OCI-LY7 (cell line): ENCODE measurements around the gene DENND1A. TPM values are rescaled to one million over a fixed set of nuclear protein-coding genes. Genes with fewer than 3 reads are reported as not detected.

Source experiments
- BruUV-seq: library from RNA; stranded (reverse); fragments of 400-500 nt; replicated peaks from 2 replicates; lab custom pipeline; 2021; lab: Mats Ljungman, UMichigan
- CTCF ChIA-PET: fragments of 300-600 bp; sonication (Branson Sonifier 250); formaldehyde crosslinking; loops from one replicate; lab custom pipeline; 2022; ENCODE audit warnings: antibody characterized with exemption; ENCODE audit not compliant: unreplicated experiment; lab: Charles Lee
- POLR2A ChIA-PET: fragments of 300-600 bp; sonication (Branson Sonifier 250); formaldehyde crosslinking; loops from one replicate; lab custom pipeline; 2022; ENCODE audit warnings: antibody characterized with exemption; lab: Charles Lee
- DNase-seq: peaks from one replicate; pipeline ENCODE4 v3.0.0-alpha.2; 2015; ENCODE audit warnings: low spot score
- H2AFZ ChIP-seq: fragments of 200-600 bp; sonication (generic), shearing (Covaris generic); 2 replicates; pipeline ENCODE4 v1.6.1; 2014; ENCODE audit warnings: mild to moderate bottlenecking, antibody characterized with exemption, low read length, moderate library complexity
- H3K27ac ChIP-seq: fragments of 200-600 bp; sonication (generic); 2 replicates; pipeline ENCODE4 v1.5.1; 2014; ENCODE audit warnings: mixed run types, low read depth, mild to moderate bottlenecking, moderate library complexity, low read length, inconsistent platforms; ENCODE audit not compliant: poor library complexity, severe bottlenecking
- H3K36me3 ChIP-seq: fragments of 200-600 bp; sonication (generic); 2 replicates; pipeline ENCODE4 v1.6.1; 2014; ENCODE audit warnings: mild to moderate bottlenecking, antibody characterized with exemption, low read length, moderate library complexity, mixed read lengths; ENCODE audit not compliant: insufficient read depth
- H3K4me1 ChIP-seq: fragments of 200-600 bp; sonication (generic); 2 replicates; pipeline ENCODE4 v1.5.1; 2014; ENCODE audit warnings: mild to moderate bottlenecking, low read length; ENCODE audit not compliant: insufficient read depth, poor library complexity, severe bottlenecking
- H3K4me2 ChIP-seq: fragments of 200-600 bp; sonication (generic); 2 replicates; pipeline ENCODE4 v1.6.1; 2014; ENCODE audit warnings: mild to moderate bottlenecking, low read length
- H3K4me3 ChIP-seq: fragments of 200-600 bp; sonication (generic); 2 replicates; pipeline ENCODE4 v1.5.1; 2014; ENCODE audit warnings: mild to moderate bottlenecking, low read depth, low read length; ENCODE audit not compliant: poor library complexity, severe bottlenecking
- H3K79me2 ChIP-seq: fragments of 200-600 bp; sonication (generic); 2 replicates; pipeline ENCODE4 v1.6.1; 2016; ENCODE audit warnings: low read depth, mild to moderate bottlenecking, low read length, moderate library complexity, mixed read lengths; ENCODE audit not compliant: insufficient read depth
- H3K9me2 ChIP-seq: fragments of 200-600 bp; sonication (generic); 2 replicates; pipeline ENCODE4 v1.6.1; 2016; ENCODE audit warnings: mild to moderate bottlenecking, low read length, mixed read lengths; ENCODE audit not compliant: insufficient read depth
- H3K9me3 ChIP-seq: fragments of 200-600 bp; sonication (generic); 2 replicates; pipeline ENCODE4 v1.6.1; 2014; ENCODE audit warnings: mild to moderate bottlenecking, mixed run types, low read length, mixed read lengths
- H4K20me1 ChIP-seq: fragments of 200-600 bp; sonication (generic); 2 replicates; pipeline ENCODE4 v1.6.1; 2014; ENCODE audit warnings: mild to moderate bottlenecking, antibody characterized with exemption, low read length, moderate library complexity, mixed read lengths; ENCODE audit not compliant: insufficient read depth
- EZH2phosphoT487 ChIP-seq: fragments of 200-600 bp; sonication (generic); IDR thresholded peaks from 2 replicates; pipeline ENCODE4 v1.6.1; 2018; ENCODE audit warnings: low read depth, borderline replicate concordance, mild to moderate bottlenecking, mixed run types, antibody characterized with exemption, low read length, moderate library complexity, mixed read lengths
- intact Hi-C: fragments of 100-400 bp; cut with micrococcal nuclease; formaldehyde crosslinking; loops from one replicate; pipeline ENCODE4 v1.10.0; 2022; ENCODE audit not compliant: unreplicated experiment
- total RNA-seq, 2 experiments: library from RNA; depleted of rRNA in 1 of 2; stranded (reverse); fragments of >200 nt in 1 of 2; shearing (Covaris generic) in 1 of 2; gene quantifications; 2 replicates each; pipeline ENCODE4 v1.2.3, GENCODE V29; 2014 to 2022
- TF ChIP-seq, protein P1 (sequence below): fragments of 200-600 bp; sonication (generic); conservative IDR thresholded peaks from 2 replicates; pipeline ENCODE4 v1.5.1; 2014; ENCODE audit warnings: mild to moderate bottlenecking, antibody characterized with exemption, low read length, moderate library complexity, mixed read lengths

DENND1A gene
- total RNA-seq, 2 experiments from 2014 or later = 17.9 to 36.3 TPM

DNA sequence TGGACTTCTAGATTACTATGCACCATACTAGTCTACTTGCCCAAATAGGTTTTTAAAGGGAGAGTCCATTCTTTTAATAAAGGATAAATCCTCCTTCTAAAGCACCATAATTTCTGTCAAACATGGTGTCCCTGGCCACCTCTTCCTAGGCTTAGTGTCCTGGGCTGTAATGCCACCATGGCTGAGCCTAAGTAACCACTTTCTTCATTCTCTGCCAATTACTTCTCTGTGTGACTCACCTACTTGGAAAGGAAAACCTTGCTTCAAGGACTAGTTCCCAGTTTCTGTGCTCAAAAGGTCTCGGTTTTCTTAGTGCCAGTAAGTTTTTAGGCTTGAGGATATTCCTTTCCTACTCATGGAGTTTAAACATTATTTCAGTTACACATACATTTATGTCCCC is 273.4 kb downstream of the DENND1A start:
- H3K9me2 ChIP-seq = no peaks in the 10 kb centered on the region
- H4K20me1 ChIP-seq = no peaks in the 10 kb centered on the region
- no peak overlapping the region for H3K27ac ChIP-seq
- H3K4me2 ChIP-seq = no peak overlapping the region
- H3K4me3 ChIP-seq = no peak overlapping the region
- TF ChIP-seq, protein P1, sequence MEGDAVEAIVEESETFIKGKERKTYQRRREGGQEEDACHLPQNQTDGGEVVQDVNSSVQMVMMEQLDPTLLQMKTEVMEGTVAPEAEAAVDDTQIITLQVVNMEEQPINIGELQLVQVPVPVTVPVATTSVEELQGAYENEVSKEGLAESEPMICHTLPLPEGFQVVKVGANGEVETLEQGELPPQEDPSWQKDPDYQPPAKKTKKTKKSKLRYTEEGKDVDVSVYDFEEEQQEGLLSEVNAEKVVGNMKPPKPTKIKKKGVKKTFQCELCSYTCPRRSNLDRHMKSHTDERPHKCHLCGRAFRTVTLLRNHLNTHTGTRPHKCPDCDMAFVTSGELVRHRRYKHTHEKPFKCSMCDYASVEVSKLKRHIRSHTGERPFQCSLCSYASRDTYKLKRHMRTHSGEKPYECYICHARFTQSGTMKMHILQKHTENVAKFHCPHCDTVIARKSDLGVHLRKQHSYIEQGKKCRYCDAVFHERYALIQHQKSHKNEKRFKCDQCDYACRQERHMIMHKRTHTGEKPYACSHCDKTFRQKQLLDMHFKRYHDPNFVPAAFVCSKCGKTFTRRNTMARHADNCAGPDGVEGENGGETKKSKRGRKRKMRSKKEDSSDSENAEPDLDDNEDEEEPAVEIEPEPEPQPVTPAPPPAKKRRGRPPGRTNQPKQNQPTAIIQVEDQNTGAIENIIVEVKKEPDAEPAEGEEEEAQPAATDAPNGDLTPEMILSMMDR = no peak
- TF ChIP-seq EZH2phosphoT487 = no peak
- ChIA-PET POLR2A (no interaction called here), CTCF (no interaction called here)
- no peaks in the 10 kb centered on the region for H3K79me2 ChIP-seq
- peaks cover 8% of the 10 kb centered on the region; the same call in 1 of the 2 replicates for H3K9me3 ChIP-seq
- no peak for DNase-seq
- H3K4me1 ChIP-seq = peaks cover 27% of the 10 kb centered on the region
- no peak overlapping the region for H2AFZ ChIP-seq
- no TSS peak for BruUV-seq
- H3K36me3 ChIP-seq = peaks cover 9% of the 10 kb centered on the region
- intact Hi-C loops = no loop called here

GRCh38 chr9:123655681-123656423 is 274.1 kb downstream of the DENND1A start:
- Histone ChIP-seq H3K4me2 (no peak overlapping the region), H3K9me2 (no peaks in the 10 kb centered on the region), H3K9me3 (peaks cover under 1% of the 10 kb centered on the region; the same call in 1 of the 2 replicates), H4K20me1 (no peaks in the 10 kb centered on the region), H3K4me1 (peaks cover 26% of the 10 kb centered on the region), H3K79me2 (no peaks in the 10 kb centered on the region), H3K36me3 (peaks cover 6% of the 10 kb centered on the region), H2AFZ (no peak overlapping the region), H3K27ac (no peak overlapping the region), H3K4me3 (no peak overlapping the region)
- intact Hi-C loops = no loop called here
- TF ChIP-seq, protein P1 = no peak
- no peak for TF ChIP-seq EZH2phosphoT487
- DNase-seq = no peak
- no TSS peak for BruUV-seq
- CTCF ChIA-PET = no interaction called here
- POLR2A ChIA-PET = interaction anchor here (0.6 kb wide), 1 partner anchor 448 kb away, joined by 3 read pairs; no protein-coding TSS in a partner anchor

DNA sequence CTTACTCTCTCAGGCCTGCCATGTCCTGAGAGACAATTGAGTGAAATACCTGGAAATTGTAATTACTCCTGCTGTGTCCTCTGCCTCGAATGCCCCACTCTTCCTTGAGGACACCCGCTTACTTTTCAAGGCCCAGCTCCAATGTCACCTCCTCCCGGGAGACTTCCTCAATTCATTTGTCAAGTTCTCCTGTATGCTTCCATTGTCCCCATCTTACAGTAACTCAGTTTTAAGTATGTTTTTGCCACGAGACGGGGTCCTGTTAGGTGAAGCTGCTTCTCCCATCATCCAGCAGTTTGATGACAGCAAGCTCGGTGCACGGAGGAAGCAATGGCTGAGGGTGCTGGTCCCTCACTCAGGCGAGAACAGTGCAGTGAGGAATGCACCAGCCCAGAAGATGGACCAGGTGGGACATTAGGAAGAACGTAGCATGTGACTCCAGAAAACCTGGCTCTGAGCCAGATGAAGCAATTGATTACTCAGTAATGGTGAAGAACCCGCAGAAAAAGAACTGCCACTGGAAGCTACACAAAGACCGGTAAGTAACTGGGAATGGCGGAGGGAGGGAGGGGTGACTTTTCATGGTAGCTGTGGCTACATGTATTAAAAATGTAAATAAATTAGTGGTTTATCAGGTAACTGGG is 274.8 kb downstream of the DENND1A start:
- H3K4me2 ChIP-seq = no peak overlapping the region
- intact Hi-C loops = no loop called here
- H3K79me2 ChIP-seq = no peaks in the 10 kb centered on the region
- no peak for DNase-seq
- no peak overlapping the region for H2AFZ ChIP-seq
- H3K9me2 ChIP-seq = no peaks in the 10 kb centered on the region
- CTCF ChIA-PET = no interaction called here
- no peak for TF ChIP-seq EZH2phosphoT487
- TF ChIP-seq, protein P1 = no peak
- H3K4me3 ChIP-seq = no peak overlapping the region
- H4K20me1 ChIP-seq = no peaks in the 10 kb centered on the region
- H3K9me3 ChIP-seq = no peaks in the 10 kb centered on the region; the same call in 1 of the 2 replicates
- BruUV-seq = no TSS peak
- H3K36me3 ChIP-seq = peaks cover 6% of the 10 kb centered on the region
- H3K27ac ChIP-seq = no peak overlapping the region
- POLR2A ChIA-PET = interaction anchor here (0.6 kb wide), 1 partner anchor 447 kb away, joined by 3 read pairs; no protein-coding TSS in a partner anchor
- peaks cover 20% of the 10 kb centered on the region for H3K4me1 ChIP-seq
